GM12878 (cell line): ENCODE data around the gene TLX1. TPM values are rescaled to one million over a fixed set of nuclear protein-coding genes. Genes with fewer than 3 reads are reported as not detected.

ENCODE experiments used
- ATAC-seq: fragments of 200-7000 bp; cut with Tn5 transposase; 3 replicates; pipeline ENCODE4 v1.9.1; 2020; ENCODE audit warnings: mild to moderate bottlenecking, moderate library complexity
- BruUV-seq: library from RNA; stranded (reverse); fragments of 400-500 nt; replicated peaks from 2 replicates; lab custom pipeline; 2021; lab: Mats Ljungman, UMichigan
- CTCF ChIA-PET: fragments of 300-600 bp; sonication (Branson Sonifier 250); formaldehyde crosslinking; extraction: SDS; loops from one replicate; lab custom pipeline; 2021; ENCODE audit warnings: inconsistent platforms; lab: Yijun Ruan, JAX
- POLR2A ChIA-PET: fragments of 350-600 bp; formaldehyde crosslinking; extraction: SDS; loops from one replicate; lab custom pipeline; 2021; ENCODE audit warnings: inconsistent platforms; lab: Charles Lee
- RAD21 ChIA-PET: fragments of 300-600 bp; sonication (Branson Sonifier 250); formaldehyde crosslinking; loops from one replicate; lab custom pipeline; 2023; ENCODE audit warnings: antibody characterized with exemption; ENCODE audit not compliant: unreplicated experiment; lab: Charles Lee
- SMC1A ChIA-PET: fragments of 300-600 bp; sonication (Branson Sonifier 250); formaldehyde crosslinking; loops from one replicate; lab custom pipeline; 2023; ENCODE audit not compliant: unreplicated experiment, uncharacterized antibody; lab: Charles Lee
- DNase-seq: peaks from one replicate; pipeline ENCODE4 v3.0.0-alpha.2; 2011; ENCODE audit warnings: low read depth, low spot score
- FAIRE-seq: peaks from 3 replicates; lab custom pipeline; 2011; peaks lifted over from hg19 to GRCh38; lab: Jason Lieb, UNC
- H2AFZ ChIP-seq: 2 replicates; pipeline ENCODE4 v1.6.0; 2011; ENCODE audit warnings: low read depth, low read length, control low read depth; ENCODE audit not compliant: control insufficient read depth
- H3K27ac ChIP-seq: 2 replicates; pipeline ENCODE4 v1.5.1; 2011; ENCODE audit warnings: control low read depth; ENCODE audit not compliant: control insufficient read depth, insufficient read depth
- H3K27me3 ChIP-seq, 2 experiments: replicated peaks in 1 of 2; 2 replicates each; pipeline versions ENCODE4 v1.6.0 to v1.6.1; 2011; ENCODE audit warnings: low read length in 1 of 2; ENCODE audit not compliant: control insufficient read depth in 2 of 2, insufficient read depth in 2 of 2
- H3K36me3 ChIP-seq, 2 experiments: 2 replicates each; pipeline ENCODE4 v1.5.1; 2011; ENCODE audit warnings: low read length in 1 of 2; ENCODE audit not compliant: control insufficient read depth in 2 of 2, insufficient read depth in 2 of 2
- H3K4me1 ChIP-seq: 2 replicates; pipeline ENCODE4 v1.6.1; 2011; ENCODE audit warnings: mild to moderate bottlenecking, low read length, moderate library complexity, mixed read lengths; ENCODE audit not compliant: control insufficient read depth, insufficient read depth
- H3K4me2 ChIP-seq: 2 replicates; pipeline ENCODE4 v1.6.0; 2011; ENCODE audit warnings: control low read depth; ENCODE audit not compliant: control insufficient read depth, insufficient read depth
- H3K4me3 ChIP-seq: fragments of 200-600 bp; sonication (generic); 2 replicates; pipeline ENCODE4 v1.5.1; 2016
- H3K79me2 ChIP-seq: 2 replicates; pipeline ENCODE4 v1.6.0; 2011; ENCODE audit warnings: low read length; ENCODE audit not compliant: control insufficient read depth, insufficient read depth
- H3K9ac ChIP-seq: 2 replicates; pipeline ENCODE4 v1.8.0; 2011; ENCODE audit warnings: low read length, control low read depth, mixed read lengths; ENCODE audit not compliant: control insufficient read depth, insufficient read depth
- H3K9me3 ChIP-seq: replicated peaks from 3 replicates; pipeline ENCODE4 v1.5.1; 2011; ENCODE audit warnings: mild to moderate bottlenecking, low read length; ENCODE audit not compliant: control insufficient read depth, insufficient read depth
- H4K20me1 ChIP-seq: 2 replicates; pipeline ENCODE4 v1.6.0; 2011; ENCODE audit not compliant: control insufficient read depth, insufficient read depth
- ATF3 ChIP-seq: IDR thresholded peaks from 2 replicates; pipeline ENCODE4 v1.6.1; 2011; ENCODE audit warnings: low read depth, mild to moderate bottlenecking, low read length, moderate library complexity, borderline replicate concordance; ENCODE audit errors: extremely low read depth
- CEBPZ ChIP-seq: fragments of 150-350 bp; IDR thresholded peaks from 2 replicates; pipeline ENCODE4 v1.6.1; 2016; ENCODE audit warnings: low read depth, low read length
- FOXM1 ChIP-seq: IDR thresholded peaks from 2 replicates; pipeline ENCODE4 v1.6.1; 2012; ENCODE audit warnings: low read depth, mild to moderate bottlenecking, inconsistent platforms, low read length, moderate library complexity
- RAD21 ChIP-seq: IDR thresholded peaks from 2 replicates; pipeline ENCODE4 v1.6.1; 2011; ENCODE audit warnings: mild to moderate bottlenecking, low read depth, low read length, moderate library complexity; ENCODE audit not compliant: insufficient read depth
- TBL1XR1 ChIP-seq: IDR thresholded peaks from 2 replicates; pipeline ENCODE4 v1.6.1; 2012; ENCODE audit warnings: low read depth, low read length, improper control_type of control experiment
- USF1 ChIP-seq: IDR thresholded peaks from 2 replicates; pipeline ENCODE4 v1.6.1; 2011; ENCODE audit warnings: borderline replicate concordance, low read depth, mild to moderate bottlenecking, moderate library complexity, mixed read lengths, low read length; ENCODE audit not compliant: insufficient read depth; ENCODE audit errors: extremely low read length
- WGBS: methylation state at CpG from one replicate; pipeline ENCODE4 v1.1.6; 2016; ENCODE audit warnings: low lambda C conversion rate; ENCODE audit not compliant: insufficient replicate concordance, insufficient coverage; ENCODE audit errors: missing lambda C conversion rate; 5-methylcytosine and 5-hydroxymethylcytosine counted together
- in situ Hi-C: fragments of 300-500 bp; cut with MboI; formaldehyde crosslinking; loops from 9 replicates; pipeline ENCODE4 v1.14.3; 2018; ENCODE audit warnings: mixed read lengths
- intact Hi-C: fragments of 100-400 bp; cut with micrococcal nuclease; formaldehyde crosslinking; loops from one replicate; pipeline ENCODE4 v1.14.2; 2022; ENCODE audit not compliant: unreplicated experiment
- polyA plus RNA-seq, 11 experiments: library from polyadenylated mRNA; depleted of rRNA in 4 of 11; unstranded in 6 of 11; stranded (reverse) in 5 of 11; fragments of >200 nt; fragmentation: Nextera tagmentation in 4 of 11; fragmentation: Illumina TruSeq in 1 of 11; extraction: Ambion mirVana in 4 of 11; extraction: Trizol in 1 of 11; gene quantifications; 1 replicate in 1 of 11; 2 replicates in 10 of 11; pipeline versions ENCODE4 v1.2.1 to v1.2.3, GENCODE V29; 2011 to 2016; ENCODE audit warnings: inconsistent platforms in 2 of 11, missing spikeins in 2 of 11, low read depth in 1 of 11
- total RNA-seq, 4 experiments: library from RNA; depleted of rRNA in 3 of 4; stranded (reverse); fragments of >200 nt in 3 of 4; fragmentation: Illumina TruSeq in 1 of 4; extraction: Trizol in 1 of 4; gene quantifications; 2 replicates each; pipeline versions ENCODE4 v1.2.1 to v1.2.3, GENCODE V29; 2013 to 2021
- TF ChIP-seq, protein P1 (sequence below): fragments of 450-650 bp; IDR thresholded peaks from 2 replicates; pipeline ENCODE4 v1.6.1; 2016; ENCODE audit warnings: mild to moderate bottlenecking, moderate library complexity, borderline replicate concordance

TLX1 gene
- total and polyA plus RNA-seq, 10 of the 15 experiments (the other 5 are each of a cell fraction or from before 2014, with no cell fraction given), result not detected

DNA sequence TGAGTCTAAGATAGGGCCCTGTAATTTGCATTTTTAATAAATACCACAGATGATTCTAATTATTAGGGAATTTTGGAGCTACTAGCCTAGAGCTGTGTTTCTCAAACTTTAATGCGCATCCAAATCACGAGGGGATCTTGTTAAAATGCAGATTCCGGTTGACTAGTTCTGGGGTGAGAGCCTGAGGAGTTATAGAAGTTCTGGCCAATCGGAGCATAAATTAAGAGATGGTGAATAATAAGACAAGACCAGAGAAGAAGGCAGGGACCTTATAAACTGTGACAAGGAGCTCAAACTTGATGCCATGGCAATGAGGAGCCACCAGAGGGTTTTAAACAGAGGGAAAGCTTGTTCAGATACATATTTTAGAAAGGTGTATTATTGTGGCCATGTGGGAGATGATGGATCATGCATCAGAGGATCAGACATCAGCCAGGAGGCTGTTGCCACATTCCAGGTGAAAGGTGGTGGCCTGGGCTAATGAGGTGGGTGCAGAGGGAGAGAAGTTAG, 29.7 kb upstream of the TLX1 start (continued):
- no peak for TF ChIP-seq CEBPZ

- no peak for TF ChIP-seq TBL1XR1
- TF ChIP-seq, protein P1, sequence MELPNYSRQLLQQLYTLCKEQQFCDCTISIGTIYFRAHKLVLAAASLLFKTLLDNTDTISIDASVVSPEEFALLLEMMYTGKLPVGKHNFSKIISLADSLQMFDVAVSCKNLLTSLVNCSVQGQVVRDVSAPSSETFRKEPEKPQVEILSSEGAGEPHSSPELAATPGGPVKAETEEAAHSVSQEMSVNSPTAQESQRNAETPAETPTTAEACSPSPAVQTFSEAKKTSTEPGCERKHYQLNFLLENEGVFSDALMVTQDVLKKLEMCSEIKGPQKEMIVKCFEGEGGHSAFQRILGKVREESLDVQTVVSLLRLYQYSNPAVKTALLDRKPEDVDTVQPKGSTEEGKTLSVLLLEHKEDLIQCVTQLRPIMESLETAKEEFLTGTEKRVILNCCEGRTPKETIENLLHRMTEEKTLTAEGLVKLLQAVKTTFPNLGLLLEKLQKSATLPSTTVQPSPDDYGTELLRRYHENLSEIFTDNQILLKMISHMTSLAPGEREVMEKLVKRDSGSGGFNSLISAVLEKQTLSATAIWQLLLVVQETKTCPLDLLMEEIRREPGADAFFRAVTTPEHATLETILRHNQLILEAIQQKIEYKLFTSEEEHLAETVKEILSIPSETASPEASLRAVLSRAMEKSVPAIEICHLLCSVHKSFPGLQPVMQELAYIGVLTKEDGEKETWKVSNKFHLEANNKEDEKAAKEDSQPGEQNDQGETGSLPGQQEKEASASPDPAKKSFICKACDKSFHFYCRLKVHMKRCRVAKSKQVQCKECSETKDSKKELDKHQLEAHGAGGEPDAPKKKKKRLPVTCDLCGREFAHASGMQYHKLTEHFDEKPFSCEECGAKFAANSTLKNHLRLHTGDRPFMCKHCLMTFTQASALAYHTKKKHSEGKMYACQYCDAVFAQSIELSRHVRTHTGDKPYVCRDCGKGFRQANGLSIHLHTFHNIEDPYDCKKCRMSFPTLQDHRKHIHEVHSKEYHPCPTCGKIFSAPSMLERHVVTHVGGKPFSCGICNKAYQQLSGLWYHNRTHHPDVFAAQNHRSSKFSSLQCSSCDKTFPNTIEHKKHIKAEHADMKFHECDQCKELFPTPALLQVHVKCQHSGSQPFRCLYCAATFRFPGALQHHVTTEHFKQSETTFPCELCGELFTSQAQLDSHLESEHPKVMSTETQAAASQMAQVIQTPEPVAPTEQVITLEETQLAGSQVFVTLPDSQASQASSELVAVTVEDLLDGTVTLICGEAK, result no peak
- no peak for TF ChIP-seq ATF3
- TF ChIP-seq RAD21, result no peak
- no peak for TF ChIP-seq FOXM1
- TF ChIP-seq USF1, result no peak
- peaks cover 0 to 3% of the 10 kb centered on the region in 2 experiments; a peak in 2 of 4 replicates for H3K27me3 ChIP-seq
- FAIRE-seq (no peak), DNase-seq (no peak), ATAC-seq (no peak)
- H3K9ac ChIP-seq, result no peak overlapping the region
- H3K36me3 ChIP-seq, result no peaks in the 10 kb centered on the region
- POLR2A ChIA-PET, result no interaction called here
- no peak overlapping the region for H3K27ac ChIP-seq
- no peak overlapping the region for H3K4me2 ChIP-seq
- in situ Hi-C loops (no loop called here), intact Hi-C loops (no loop called here)
- CTCF ChIA-PET, result interaction anchor here (0.7 to 13.8 kb wide), 2 partner anchors 10 to 39 kb away, joined by 3 to 231 read pairs; no protein-coding TSS in a partner anchor
- H2AFZ ChIP-seq, result no peak overlapping the region
- no TSS peak for BruUV-seq
- WGBS, result 35% methylated on average over 2 of the region's 2 CpGs
- no peaks in the 10 kb centered on the region for H3K4me1 ChIP-seq
- SMC1A ChIA-PET, result interaction anchor here (1.0 kb wide), 1 partner anchor 60 kb away, joined by 3 read pairs; no protein-coding TSS in a partner anchor
- RAD21 ChIA-PET, result no interaction called here
- H3K79me2 ChIP-seq, result no peaks in the 10 kb centered on the region
- H3K4me3 ChIP-seq, result no peak overlapping the region
- no peaks in the 10 kb centered on the region for H4K20me1 ChIP-seq
- no peaks in the 10 kb centered on the region for H3K9me3 ChIP-seq
These were observed 27.7 kb upstream of the TLX1 start for GRCh38 chr10:101103430-101103829.
